H1 (cell line): Measurements from ENCODE around the gene LSM6. TPM values are rescaled to one million over a fixed set of nuclear protein-coding genes. Genes with fewer than 3 reads are reported as not detected.

Source experiments
- HDAC6 ChIP-seq: IDR thresholded peaks from one replicate; pipeline ENCODE4 v1.7.1; 2012; ENCODE audit warnings: low read depth, mild to moderate bottlenecking, inconsistent platforms, low read length, moderate library complexity
- polyA plus RNA-seq, 7 experiments: library from polyadenylated mRNA; depleted of rRNA in 3 of 7; stranded (reverse) in 5 of 7; unstranded in 2 of 7; fragments of >200 nt in 5 of 7; fragments of 200-250 nt in 2 of 7; gene quantifications; 1 replicate in 5 of 7; 2 replicates in 1 of 7; 4 replicates in 1 of 7; pipeline versions ENCODE4 v1.2.1 to v1.2.3, GENCODE V29; 2011 to 2013; ENCODE audit warnings: missing spikeins in 2 of 7, mixed read lengths in 2 of 7
- total RNA-seq: library from RNA; stranded (reverse); fragmentation: NEBNext Ultra II Directional; extraction: Animal tissue kit (Norgen Biotek cat#: 25700); gene quantifications from 2 replicates; pipeline ENCODE4 v1.2.1, GENCODE V29; 2021

LSM6 gene
- total and polyA plus RNA-seq, 2 of the 8 experiments (the other 6 are each of a cell fraction or from before 2014, with no cell fraction given), result 40.2 to 63.4 TPM

DNA sequence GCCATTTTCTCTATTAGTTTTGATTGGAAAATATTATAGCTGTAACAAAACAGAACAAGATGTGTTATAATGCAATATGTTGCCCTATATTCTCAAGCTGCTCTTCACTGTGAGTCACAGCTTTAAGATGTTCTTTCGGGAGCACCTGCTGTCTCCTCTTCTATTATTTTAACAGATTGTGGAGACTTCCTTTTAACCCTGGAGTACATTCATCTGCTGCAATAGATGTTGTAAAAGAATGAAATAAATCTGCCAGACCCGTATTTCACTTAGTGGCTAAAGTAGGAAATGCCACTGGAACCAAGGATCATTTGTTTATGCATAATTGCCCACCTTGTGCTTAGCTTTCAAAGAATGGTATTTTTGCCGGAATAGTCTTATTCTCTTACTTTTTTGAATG, 11.1 kb downstream of the LSM6 start (continued):
- TF ChIP-seq HDAC6, result no peak
